ENCODE data around the gene CTXN1. TPM values are rescaled to one million over a fixed set of nuclear protein-coding genes. Genes with fewer than 3 reads are reported as not detected.

CTXN1 gene
- total RNA-seq, 1 donor: 2.5 TPM

DNA sequence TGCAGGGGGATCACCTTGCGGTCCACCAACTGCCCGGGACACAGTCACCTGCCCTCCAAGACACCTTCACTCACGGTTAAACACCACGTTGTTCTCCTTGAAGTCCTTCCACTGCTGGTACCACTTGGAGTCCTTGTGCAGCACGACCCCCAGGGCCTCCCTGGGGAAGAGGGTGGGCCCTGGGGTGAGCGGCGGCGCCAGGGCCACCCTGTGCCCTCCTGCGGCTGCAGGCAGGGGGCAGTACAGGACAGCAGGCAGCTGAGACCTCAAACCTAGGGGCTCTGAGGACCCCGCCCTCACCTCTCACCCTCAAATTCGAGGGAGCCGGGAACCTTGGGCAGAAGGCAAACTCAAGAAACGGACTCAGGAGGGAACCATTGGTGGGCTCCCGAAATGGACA lies 7.5 kb upstream of the CTXN1 start:
- Histone ChIP-seq H4K20me1 (ENCODE audit: insufficient read depth, low read length) (no peaks in the 10 kb centered on the region), H3K79me2 (ENCODE audit: insufficient read depth, low read length) (peaks cover 2% of the 10 kb centered on the region), H3K9me3 (ENCODE audit: low read depth, low read length) (no peaks in the 10 kb centered on the region), H3K36me3 (ENCODE audit: insufficient read depth, low read length) (peaks cover 55% of the 10 kb centered on the region), H3K4me1 (ENCODE audit: insufficient read depth, low read length) (peaks cover 14% of the 10 kb centered on the region), H3K27ac (ENCODE audit: low read depth, low read length) (no peak overlapping the region), H2AFZ (ENCODE audit: low read length) (no peak overlapping the region), H3K4me2 (ENCODE audit: insufficient read depth, low read length) (no peak overlapping the region), H3K27me3 (ENCODE audit: insufficient read depth, low read length) (no peaks in the 10 kb centered on the region), H3K4me3 (ENCODE audit: insufficient read depth, low read length) (no peak overlapping the region)
- peak; percentile 20 for TF ChIP-seq CTCF (IDR thresholded peaks at IDR 0.05; ENCODE audit: extremely low read depth, low read depth, low read length)
- peak; percentile 69 for DNase-seq (ENCODE audit: insufficient read length, low spot score, missing footprints)

- H3K4me2 ChIP-seq (ENCODE audit: insufficient read depth, low read length): no peak overlapping the region
- H3K27me3 ChIP-seq (ENCODE audit: insufficient read depth, low read length): no peaks in the 10 kb centered on the region
- H3K27ac ChIP-seq (ENCODE audit: low read depth, low read length): no peak overlapping the region
- H3K4me1 ChIP-seq (ENCODE audit: insufficient read depth, low read length): peaks cover 18% of the 10 kb centered on the region
- no peaks in the 10 kb centered on the region for H4K20me1 ChIP-seq (ENCODE audit: insufficient read depth, low read length)
- peaks cover 51% of the 10 kb centered on the region for H3K36me3 ChIP-seq (ENCODE audit: insufficient read depth, low read length)
- no peak overlapping the region for H2AFZ ChIP-seq (ENCODE audit: low read length)
- DNase-seq (ENCODE audit: insufficient read length, low spot score, missing footprints): peak; percentile 27
- TF ChIP-seq CTCF (IDR thresholded peaks at IDR 0.05; ENCODE audit: extremely low read depth, low read depth, low read length): no peak
- H3K4me3 ChIP-seq (ENCODE audit: insufficient read depth, low read length): no peak overlapping the region
- no peaks in the 10 kb centered on the region for H3K9me3 ChIP-seq (ENCODE audit: low read depth, low read length)
- peaks cover 2% of the 10 kb centered on the region for H3K79me2 ChIP-seq (ENCODE audit: insufficient read depth, low read length)
Observed at GRCh38 chr19:7932930-7933300, 7.0 kb upstream of the CTXN1 start.

DNA sequence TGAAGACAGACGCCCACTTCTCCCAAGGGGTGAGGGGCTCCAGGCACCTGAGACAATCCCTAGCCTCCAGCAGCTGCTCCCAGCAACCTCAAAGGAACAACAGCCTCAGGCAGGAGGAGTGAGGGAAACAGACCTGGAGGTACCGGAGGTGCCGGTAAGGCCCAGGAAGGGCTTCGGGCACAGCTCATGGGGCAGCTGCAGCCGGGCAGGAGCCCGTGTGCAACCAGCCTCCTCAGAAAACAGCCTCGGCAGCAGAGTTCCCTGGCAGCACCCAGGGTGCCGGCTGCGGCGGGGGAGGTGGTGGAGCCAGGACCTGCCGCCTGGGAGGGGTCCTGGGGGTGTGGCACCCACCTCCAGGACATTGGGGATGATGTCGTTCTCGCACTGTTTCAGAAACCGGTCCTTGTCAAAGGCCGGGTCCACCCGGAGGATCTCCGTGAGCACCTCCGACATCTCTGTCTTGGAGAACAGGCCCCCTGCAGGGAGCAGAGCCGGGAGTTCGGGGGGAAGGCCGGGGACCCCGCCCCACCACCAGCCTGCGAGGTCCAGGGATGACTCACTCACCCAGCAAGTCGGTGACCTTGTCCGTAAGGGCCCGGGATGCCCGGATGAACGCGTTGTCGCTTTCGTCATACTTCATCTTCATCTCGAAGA lies 6.5 kb upstream of the CTXN1 start:
- H3K79me2 ChIP-seq (ENCODE audit: insufficient read depth, low read length): peaks cover under 1% of the 10 kb centered on the region
- H3K4me2 ChIP-seq (ENCODE audit: insufficient read depth, low read length): no peak overlapping the region
- peak; percentile 48 for DNase-seq (ENCODE audit: insufficient read length, low spot score, missing footprints)
- peaks cover 20% of the 10 kb centered on the region for H3K4me1 ChIP-seq (ENCODE audit: insufficient read depth, low read length)
- H3K27me3 ChIP-seq (ENCODE audit: insufficient read depth, low read length): no peaks in the 10 kb centered on the region
- no peaks in the 10 kb centered on the region for H4K20me1 ChIP-seq (ENCODE audit: insufficient read depth, low read length)
- H3K9me3 ChIP-seq (ENCODE audit: low read depth, low read length): no peaks in the 10 kb centered on the region
- H3K4me3 ChIP-seq (ENCODE audit: insufficient read depth, low read length): no peak overlapping the region
- H3K36me3 ChIP-seq (ENCODE audit: insufficient read depth, low read length): peaks cover 48% of the 10 kb centered on the region
- TF ChIP-seq CTCF (IDR thresholded peaks at IDR 0.05; ENCODE audit: extremely low read depth, low read depth, low read length): no peak
- no peak overlapping the region for H2AFZ ChIP-seq (ENCODE audit: low read length)
- no peak overlapping the region for H3K27ac ChIP-seq (ENCODE audit: low read depth, low read length)

DNA sequence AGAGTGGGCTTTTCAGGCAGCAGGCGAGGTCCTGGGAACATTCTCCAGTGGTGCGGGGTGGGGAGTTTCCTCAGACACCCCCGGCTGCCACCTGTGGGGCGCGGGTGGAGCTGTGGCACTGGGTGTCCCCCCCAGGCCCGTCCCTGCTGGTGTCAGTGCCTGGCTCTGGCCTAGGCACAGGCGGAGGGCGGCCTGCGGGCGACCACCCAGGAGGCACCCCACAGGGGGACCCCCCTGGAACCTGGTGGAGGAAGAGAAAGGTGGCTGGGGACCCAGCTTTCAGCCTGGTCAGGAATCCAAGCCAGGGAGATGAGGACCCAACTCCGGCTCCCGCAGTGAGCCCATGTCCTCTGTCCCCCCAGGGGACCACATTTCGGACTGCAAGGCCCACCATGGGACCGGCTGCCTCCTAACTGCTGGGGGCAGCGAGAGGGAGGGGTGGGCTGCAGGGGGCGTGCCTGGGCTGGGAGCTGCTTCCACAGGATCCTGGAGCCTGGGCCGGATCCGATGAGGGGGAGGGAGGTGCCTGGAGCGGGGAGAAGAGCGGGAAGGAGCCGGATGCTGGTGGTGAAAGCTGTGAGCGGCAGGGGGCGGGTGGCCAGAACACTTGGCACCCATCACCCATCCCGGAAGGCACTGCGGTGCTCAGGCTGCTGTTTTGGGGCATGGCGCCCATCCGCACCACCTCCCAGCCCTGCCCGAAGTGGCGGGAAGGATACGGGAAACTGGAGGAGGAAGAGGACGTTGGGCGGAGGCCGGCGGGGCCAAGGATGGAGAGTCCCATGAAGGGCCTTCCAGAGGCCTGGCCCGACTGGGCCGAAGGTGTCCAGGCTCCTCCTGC lies 5.5 kb upstream of the CTXN1 start:
- no peaks in the 10 kb centered on the region for H3K79me2 ChIP-seq (ENCODE audit: insufficient read depth, low read length)
- no peaks in the 10 kb centered on the region for H3K27me3 ChIP-seq (ENCODE audit: insufficient read depth, low read length)
- DNase-seq (ENCODE audit: insufficient read length, low spot score, missing footprints): peak; percentile 65
- no peak overlapping the region for H3K4me3 ChIP-seq (ENCODE audit: insufficient read depth, low read length)
- H3K4me1 ChIP-seq (ENCODE audit: insufficient read depth, low read length): peaks cover 22% of the 10 kb centered on the region
- peaks cover 47% of the 10 kb centered on the region for H3K36me3 ChIP-seq (ENCODE audit: insufficient read depth, low read length)
- no peaks in the 10 kb centered on the region for H3K9me3 ChIP-seq (ENCODE audit: low read depth, low read length)
- H4K20me1 ChIP-seq (ENCODE audit: insufficient read depth, low read length): no peaks in the 10 kb centered on the region
- H3K27ac ChIP-seq (ENCODE audit: low read depth, low read length): no peak overlapping the region
- H2AFZ ChIP-seq (ENCODE audit: low read length): no peak overlapping the region
- no peak for TF ChIP-seq CTCF (IDR thresholded peaks at IDR 0.05; ENCODE audit: extremely low read depth, low read depth, low read length)
- no peak overlapping the region for H3K4me2 ChIP-seq (ENCODE audit: insufficient read depth, low read length)
